Measurements from ENCODE around the gene OR6B3. TPM values are rescaled to one million over a fixed set of nuclear protein-coding genes. Genes with fewer than 3 reads are reported as not detected.
A peak's percentile ranks its signal among the peaks of the same experiment; 100 is the strongest.
"Not testable (repeated sequence)": the region's sequence is repeated elsewhere in the genome, so short reads cannot be mapped to it uniquely, and the experiment has no call there.

OR6B3 gene
- total and polyA plus RNA-seq, 2 donors: not detected

DNA sequence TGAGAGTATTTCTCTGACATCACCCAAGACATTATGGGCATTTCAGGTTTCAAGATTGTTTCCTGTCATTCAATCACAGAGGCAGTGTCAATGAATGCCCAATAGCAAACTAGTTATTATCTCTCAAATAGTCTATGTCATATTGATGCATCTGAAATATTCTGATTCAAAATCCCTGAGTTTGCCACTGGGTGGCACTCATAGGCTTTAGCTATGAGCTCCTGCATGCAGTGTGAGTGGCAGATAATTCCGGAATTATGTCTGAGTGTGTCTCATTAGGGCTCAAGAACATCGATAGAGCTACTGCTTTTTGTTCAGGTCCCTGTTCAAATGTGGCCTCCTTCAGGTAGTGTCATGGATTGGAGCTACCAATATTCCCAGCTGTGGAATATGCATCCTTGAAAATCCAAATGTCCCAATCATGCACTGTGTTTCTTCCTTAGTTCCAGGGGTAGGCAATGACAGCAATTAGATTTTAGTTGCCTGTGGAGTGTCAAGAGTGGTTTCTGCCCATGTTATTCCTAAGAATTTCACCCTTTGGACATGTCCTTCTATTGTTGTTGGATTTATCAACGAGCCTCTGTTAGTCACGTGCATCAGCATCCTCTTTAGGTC, 7.8 kb upstream of the OR6B3 start:
- 44% methylated on average over 4 of the region's 4 CpGs for WGBS
- Histone ChIP-seq H3K27ac (ENCODE audit: low read depth) (no peak overlapping the region), H3K36me3 (ENCODE audit: insufficient read depth) (no peaks in the 10 kb centered on the region), H3K4me3 (ENCODE audit: low read depth, low read length) (no peak overlapping the region), H3K4me1 (ENCODE audit: insufficient read depth) (no peaks in the 10 kb centered on the region)
- DNase-seq (ENCODE audit: extremely low spot score): peak; percentile 6

DNA sequence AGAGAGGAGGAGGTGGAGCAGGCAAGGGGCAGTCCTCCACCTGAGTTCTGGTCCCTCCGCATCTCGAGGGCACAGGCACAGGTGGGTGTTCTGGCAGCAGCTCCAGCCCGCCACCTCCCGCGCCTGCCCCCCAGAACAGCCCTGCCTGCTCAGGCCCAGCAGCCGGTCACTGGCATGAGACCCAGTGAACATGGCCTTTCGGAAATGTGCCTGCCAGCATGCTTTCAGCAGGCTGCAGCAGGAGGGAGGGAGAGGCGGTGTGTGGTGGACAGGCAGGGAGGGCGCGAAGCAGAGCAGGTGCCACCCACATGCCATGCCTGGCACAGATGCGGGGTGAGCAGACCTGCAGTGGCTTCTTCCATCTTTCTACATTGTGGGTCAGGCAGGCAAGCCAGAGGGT, 3.4 kb upstream of the OR6B3 start:
- 82% methylated on average over 11 of the region's 11 CpGs for WGBS
- Histone ChIP-seq H3K4me1 (ENCODE audit: insufficient read depth) (no peaks in the 10 kb centered on the region), H3K4me3 (ENCODE audit: low read depth, low read length) (no peak overlapping the region), H3K36me3 (ENCODE audit: insufficient read depth) (no peaks in the 10 kb centered on the region), H3K27ac (ENCODE audit: low read depth) (no peak overlapping the region)
- no peak for DNase-seq (ENCODE audit: extremely low spot score)

DNA sequence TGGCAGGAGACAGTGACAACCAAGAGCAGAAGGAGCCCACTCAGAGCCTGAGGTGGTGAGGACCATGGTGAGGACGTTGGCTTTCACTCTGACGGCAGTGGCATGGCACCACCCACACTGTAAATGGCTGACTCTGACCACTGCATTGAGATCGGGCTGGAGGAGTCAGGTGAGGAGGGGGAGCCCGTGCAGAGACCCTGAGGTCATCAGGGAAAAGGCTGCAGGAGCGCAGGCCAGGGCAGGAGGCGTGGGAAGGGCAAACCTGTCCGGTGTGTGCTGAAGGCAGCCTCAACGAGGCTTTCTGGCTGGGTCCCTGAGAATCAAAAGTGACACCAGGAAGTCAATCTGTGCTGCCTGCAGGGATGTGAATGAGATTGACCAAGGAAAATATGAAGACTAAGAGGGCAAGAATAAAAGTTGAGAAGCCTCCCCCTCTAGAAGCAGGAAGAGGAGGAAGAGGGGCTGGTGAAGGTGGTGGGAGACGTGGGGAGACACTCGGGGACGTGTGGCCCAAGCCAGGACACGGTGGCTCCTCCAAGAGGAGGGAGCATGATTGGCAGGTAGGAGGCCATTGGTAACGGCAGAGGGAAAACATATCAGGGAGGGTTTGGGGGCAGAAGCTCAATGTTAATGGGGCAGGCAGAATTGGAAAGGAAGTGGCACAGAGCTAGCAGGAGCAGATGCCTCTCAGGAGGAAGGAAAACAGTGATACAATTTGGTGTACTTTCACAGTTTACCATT, 2.0 kb upstream of the OR6B3 start:
- H3K4me3 ChIP-seq (ENCODE audit: low read depth, low read length): no peak overlapping the region
- no peak overlapping the region for H3K27ac ChIP-seq (ENCODE audit: low read depth)
- WGBS: 46% methylated on average over 13 of the region's 13 CpGs
- H3K4me1 ChIP-seq (ENCODE audit: insufficient read depth): no peaks in the 10 kb centered on the region
- DNase-seq (ENCODE audit: extremely low spot score): no peak
- H3K36me3 ChIP-seq (ENCODE audit: insufficient read depth): no peaks in the 10 kb centered on the region

DNA sequence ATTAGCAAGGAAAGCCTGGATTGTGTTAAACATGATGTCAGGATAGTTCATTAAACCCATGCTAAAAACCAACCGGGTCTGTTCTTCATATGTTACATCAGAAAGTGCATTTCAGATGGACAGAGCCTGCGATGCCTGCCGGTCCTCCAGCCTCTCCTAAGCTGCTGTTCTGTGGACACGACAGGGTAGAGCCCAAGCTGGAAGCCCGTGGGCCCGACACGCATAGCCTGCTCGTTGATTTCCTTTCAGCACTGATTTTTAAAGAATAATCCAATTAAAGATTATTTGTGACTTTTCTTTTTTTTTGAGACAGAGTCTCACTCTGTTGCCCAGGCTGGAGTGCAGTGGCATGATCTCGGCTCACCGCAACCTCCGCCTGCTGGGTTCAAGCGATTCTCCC, 797 bp downstream of the OR6B3 start:
- H3K4me1 ChIP-seq (ENCODE audit: insufficient read depth): no peaks in the 10 kb centered on the region
- no peak for DNase-seq (ENCODE audit: extremely low spot score)
- H3K27ac ChIP-seq (ENCODE audit: low read depth): no peak overlapping the region
- 75% methylated on average over 12 of the region's 12 CpGs for WGBS
- H3K4me3 ChIP-seq (ENCODE audit: low read depth, low read length): no peak overlapping the region
- no peaks in the 10 kb centered on the region for H3K36me3 ChIP-seq (ENCODE audit: insufficient read depth)

DNA sequence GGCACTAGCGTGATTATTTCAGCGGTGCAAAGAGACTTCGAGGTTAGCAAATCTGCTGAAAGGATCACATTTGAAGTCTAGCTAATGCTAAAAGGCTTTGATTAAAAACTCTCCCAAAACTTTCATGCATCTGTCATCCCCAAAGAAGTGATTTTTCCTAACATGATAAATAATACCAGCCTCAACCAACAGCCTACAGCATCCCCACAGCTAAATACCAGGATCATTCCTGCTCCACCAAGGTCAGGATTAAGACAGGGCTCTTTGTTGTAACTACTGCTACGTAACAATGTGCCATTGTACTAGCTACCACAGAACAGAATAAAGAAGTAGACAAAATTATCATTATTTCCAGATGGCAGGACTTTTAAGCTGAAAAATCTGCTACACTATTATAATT, 1.6 kb downstream of the OR6B3 start:
- WGBS: 71% methylated on average over 4 of the region's 4 CpGs
- Histone ChIP-seq H3K4me1 (ENCODE audit: insufficient read depth) (no peaks in the 10 kb centered on the region), H3K27ac (ENCODE audit: low read depth) (no peak overlapping the region), H3K4me3 (ENCODE audit: low read depth, low read length) (no peak overlapping the region), H3K36me3 (ENCODE audit: insufficient read depth) (no peaks in the 10 kb centered on the region)
- DNase-seq (ENCODE audit: extremely low spot score): no peak

DNA sequence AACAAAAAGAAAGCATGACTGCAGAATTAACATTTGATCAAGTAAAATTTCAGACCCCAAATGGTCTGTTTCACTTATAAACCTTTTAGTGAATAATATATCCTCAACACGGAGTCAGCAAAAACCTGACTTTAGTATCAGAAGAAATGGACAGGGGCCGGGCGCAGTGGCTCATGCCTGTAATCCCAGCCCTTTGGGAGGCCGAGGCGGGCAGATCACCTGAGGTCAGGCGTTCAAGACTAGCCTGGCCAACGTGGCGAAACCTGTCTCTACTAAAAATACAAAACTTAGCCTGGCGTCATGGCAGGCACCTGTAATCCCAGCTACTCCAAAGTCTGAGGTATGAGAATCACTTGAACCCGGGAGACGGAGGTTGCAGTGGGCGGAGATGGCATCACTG, 3.0 kb downstream of the OR6B3 start:
- DNase-seq (ENCODE audit: extremely low spot score): no peak
- Histone ChIP-seq H3K36me3 (ENCODE audit: insufficient read depth) (no peaks in the 10 kb centered on the region), H3K4me3 (ENCODE audit: low read depth, low read length) (no peak overlapping the region), H3K4me1 (ENCODE audit: insufficient read depth) (no peaks in the 10 kb centered on the region), H3K27ac (ENCODE audit: low read depth) (no peak overlapping the region)
- 70% methylated on average over 12 of the region's 12 CpGs for WGBS

DNA sequence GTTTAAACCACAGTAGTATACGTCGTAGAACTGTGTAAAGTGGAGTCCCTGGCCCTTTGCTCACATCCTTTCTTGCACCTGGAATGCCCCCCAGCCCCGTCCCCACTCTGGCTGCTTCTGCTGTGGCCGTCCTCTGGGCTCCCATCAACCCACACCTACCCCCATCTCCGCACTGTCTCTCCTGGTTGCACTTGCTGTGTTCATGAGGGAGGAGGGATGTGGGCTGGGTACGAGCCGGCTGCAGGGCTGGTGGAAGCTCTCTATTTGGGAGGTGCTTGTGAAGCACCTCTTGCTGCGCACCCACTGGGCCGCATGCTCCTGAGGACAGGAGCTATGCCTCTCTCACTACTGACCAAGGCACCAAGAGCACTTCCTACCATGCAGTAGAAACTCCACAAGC, 5.1 kb downstream of the OR6B3 start:
- H3K36me3 ChIP-seq (ENCODE audit: insufficient read depth): no peaks in the 10 kb centered on the region

DNA sequence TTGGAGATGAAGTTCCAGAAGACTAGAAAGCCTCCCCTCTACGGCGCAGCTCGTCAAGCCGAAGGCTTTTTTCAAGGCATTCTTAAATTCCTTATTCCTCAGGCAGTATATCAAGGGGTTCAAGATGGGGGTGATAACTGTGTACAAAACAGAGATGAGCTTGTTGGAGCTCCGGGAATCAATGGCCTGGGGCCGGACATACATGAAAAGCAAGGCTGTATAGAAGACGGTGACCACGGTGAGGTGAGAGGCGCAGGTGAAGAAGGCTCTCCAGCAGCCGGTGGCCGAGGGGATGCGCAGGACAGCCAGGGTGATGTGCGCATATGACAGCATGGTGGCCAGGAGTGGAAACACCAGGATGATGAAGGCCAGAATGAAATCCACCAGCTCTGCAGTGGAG, 8.2 kb downstream of the OR6B3 start:
- no peak for DNase-seq (ENCODE audit: extremely low spot score)
- 93% methylated on average over 13 of the region's 13 CpGs for WGBS
- Histone ChIP-seq H3K4me1 (ENCODE audit: insufficient read depth) (no peaks in the 10 kb centered on the region), H3K4me3 (ENCODE audit: low read depth, low read length) (no peak overlapping the region), H3K36me3 (ENCODE audit: insufficient read depth) (no peaks in the 10 kb centered on the region), H3K27ac (ENCODE audit: low read depth) (no peak overlapping the region)

More for the DNA sequence above, 5.1 kb downstream of the OR6B3 start:
- Histone ChIP-seq H3K4me1 (ENCODE audit: insufficient read depth) (no peaks in the 10 kb centered on the region), H3K27ac (ENCODE audit: low read depth) (no peak overlapping the region), H3K4me3 (ENCODE audit: low read depth, low read length) (no peak overlapping the region)
- DNase-seq (ENCODE audit: extremely low spot score): no peak
- 67% methylated on average over 9 of the region's 9 CpGs for WGBS

DNA sequence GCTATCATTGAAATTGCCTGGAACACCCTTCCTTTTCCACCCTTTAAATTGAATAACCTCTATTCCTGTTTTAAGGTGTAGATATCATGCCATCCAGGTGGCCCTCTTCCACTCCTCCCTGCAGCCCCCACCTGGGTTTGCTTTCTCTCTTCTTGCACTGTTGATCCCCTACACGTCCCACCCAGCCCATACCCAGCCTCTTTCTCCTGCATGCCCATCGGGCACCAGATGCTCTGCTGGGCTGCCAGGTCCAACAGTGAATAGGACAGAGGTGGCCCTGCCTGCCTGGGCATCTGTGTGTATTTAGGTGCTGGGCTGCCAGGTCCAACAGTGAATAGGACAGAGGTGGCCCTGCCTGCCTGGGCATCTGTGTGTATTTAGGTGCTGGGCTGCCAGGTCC, 9.2 kb downstream of the OR6B3 start:
- not testable (repeated sequence) for H3K36me3 ChIP-seq (ENCODE audit: insufficient read depth); DNase-seq (ENCODE audit: extremely low spot score); H3K4me1 ChIP-seq (ENCODE audit: insufficient read depth); H3K4me3 ChIP-seq (ENCODE audit: low read depth, low read length); H3K27ac ChIP-seq (ENCODE audit: low read depth)
- 77% methylated on average over 2 of the region's 2 CpGs for WGBS

DNA sequence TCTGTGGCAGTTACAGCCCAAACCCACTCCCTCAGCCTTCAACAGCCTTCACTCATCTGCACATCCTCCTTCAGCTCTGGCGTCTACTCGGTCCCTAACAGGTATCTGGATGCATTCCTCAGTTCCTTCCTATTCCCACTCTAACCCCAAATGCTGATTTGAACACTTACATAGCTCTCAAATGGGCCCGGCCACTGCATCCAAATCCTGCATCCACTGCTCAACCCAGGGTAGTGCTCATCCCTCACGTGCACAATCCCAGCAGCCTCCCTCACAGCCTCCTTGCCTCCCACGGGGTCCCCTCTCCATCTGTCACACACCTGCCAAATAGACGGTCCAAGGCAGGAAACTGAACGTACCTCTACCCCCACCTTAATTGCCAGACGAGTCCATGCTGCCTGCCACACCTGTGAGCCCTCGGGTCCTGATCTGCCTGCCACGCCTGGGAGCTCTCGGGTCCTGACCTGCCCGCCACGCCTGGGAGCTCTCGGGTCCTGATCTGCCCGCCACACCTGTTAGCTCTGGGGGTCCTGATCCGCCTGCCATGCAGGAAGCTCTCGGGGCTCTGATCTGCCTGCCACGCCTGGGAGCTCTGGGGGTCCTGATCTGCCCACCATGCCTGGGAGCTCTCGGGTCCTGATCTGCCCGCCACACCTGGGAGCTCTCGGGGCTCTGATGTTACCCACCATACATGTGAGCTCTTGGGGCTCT, 9.9 kb downstream of the OR6B3 start:
- 82% methylated on average over 21 of the region's 21 CpGs for WGBS
- H3K36me3 ChIP-seq (ENCODE audit: insufficient read depth): no peaks in the 10 kb centered on the region
- no peak overlapping the region for H3K27ac ChIP-seq (ENCODE audit: low read depth)
- H3K4me1 ChIP-seq (ENCODE audit: insufficient read depth): no peaks in the 10 kb centered on the region
- no peak for DNase-seq (ENCODE audit: extremely low spot score)
- no peak overlapping the region for H3K4me3 ChIP-seq (ENCODE audit: low read depth, low read length)

DNA sequence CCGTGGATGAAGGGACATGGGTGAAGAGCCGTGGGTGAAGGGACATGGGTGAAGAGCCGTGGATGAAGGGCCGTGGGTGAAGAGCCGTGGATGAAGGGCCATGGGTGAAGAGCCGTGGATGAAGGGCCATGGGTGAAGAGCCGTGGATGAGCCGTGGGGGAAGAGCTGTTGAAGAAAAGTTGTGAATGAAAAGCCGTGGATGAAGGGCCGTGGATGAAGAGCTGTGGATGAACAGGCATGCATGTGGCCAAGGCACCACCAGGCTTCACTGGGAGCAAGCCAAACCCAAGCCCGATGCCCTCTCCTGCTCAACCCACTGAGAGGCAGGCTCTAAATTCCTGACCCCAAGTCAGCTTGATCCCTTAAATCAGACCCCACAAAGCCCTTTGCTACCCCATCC, 10.6 kb downstream of the OR6B3 start:
- WGBS: 77% methylated on average over 11 of the region's 11 CpGs
- H3K4me3 ChIP-seq (ENCODE audit: low read depth, low read length): no peak overlapping the region
- DNase-seq (ENCODE audit: extremely low spot score): no peak
- H3K36me3 ChIP-seq (ENCODE audit: insufficient read depth): no peaks in the 10 kb centered on the region
- H3K27ac ChIP-seq (ENCODE audit: low read depth): no peak overlapping the region
- no peaks in the 10 kb centered on the region for H3K4me1 ChIP-seq (ENCODE audit: insufficient read depth)

DNA sequence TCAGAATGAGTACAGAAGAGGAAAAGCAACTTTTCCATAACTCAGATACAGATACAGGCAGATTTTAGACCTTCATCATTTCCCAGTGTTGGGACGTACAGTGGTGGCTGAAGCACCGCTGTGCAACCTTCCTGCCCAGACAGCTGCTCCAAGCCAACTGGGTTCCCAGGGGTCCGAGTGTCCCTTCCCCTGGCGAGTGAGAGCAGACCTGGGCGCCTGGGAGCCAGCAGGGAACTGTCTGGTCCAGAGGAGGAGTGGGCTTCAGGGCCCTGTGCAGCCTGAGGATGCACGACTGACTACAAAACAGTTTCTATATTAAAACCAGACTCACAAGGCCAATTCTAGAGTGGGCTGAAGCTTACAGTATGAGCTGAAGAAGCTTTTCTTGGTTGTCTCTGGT, 12.0 kb downstream of the OR6B3 start:
- 80% methylated on average over 6 of the region's 6 CpGs for WGBS
- Histone ChIP-seq H3K27ac (ENCODE audit: low read depth) (no peak overlapping the region), H3K4me3 (ENCODE audit: low read depth, low read length) (no peak overlapping the region), H3K36me3 (ENCODE audit: insufficient read depth) (no peaks in the 10 kb centered on the region), H3K4me1 (ENCODE audit: insufficient read depth) (no peaks in the 10 kb centered on the region)
- no peak for DNase-seq (ENCODE audit: extremely low spot score)

DNA sequence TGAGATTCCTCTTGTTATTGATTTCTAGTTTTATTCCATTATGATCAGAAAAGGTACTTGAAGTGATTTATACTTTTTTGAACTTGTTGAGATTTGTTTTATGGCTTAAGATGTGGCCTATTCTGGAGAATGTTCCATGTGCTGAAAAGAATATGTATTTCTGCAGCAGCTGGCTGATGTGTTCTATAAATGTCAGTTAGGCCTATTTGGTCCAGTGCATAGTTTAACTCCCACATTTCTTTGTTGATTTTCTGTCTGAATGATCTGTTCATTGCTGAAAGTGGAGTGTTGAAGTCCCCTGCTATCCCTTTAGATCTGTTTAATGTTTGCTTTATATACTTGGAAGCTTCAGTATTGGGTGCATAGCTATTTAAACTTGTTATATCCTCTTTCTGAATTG, 16.0 kb downstream of the OR6B3 start:
- H3K36me3 ChIP-seq (ENCODE audit: insufficient read depth): no peaks in the 10 kb centered on the region
- no peaks in the 10 kb centered on the region for H3K4me1 ChIP-seq (ENCODE audit: insufficient read depth)
- DNase-seq (ENCODE audit: extremely low spot score): peak; percentile 37
- H3K4me3 ChIP-seq (ENCODE audit: low read depth, low read length): no peak overlapping the region
- no peak overlapping the region for H3K27ac ChIP-seq (ENCODE audit: low read depth)

DNA sequence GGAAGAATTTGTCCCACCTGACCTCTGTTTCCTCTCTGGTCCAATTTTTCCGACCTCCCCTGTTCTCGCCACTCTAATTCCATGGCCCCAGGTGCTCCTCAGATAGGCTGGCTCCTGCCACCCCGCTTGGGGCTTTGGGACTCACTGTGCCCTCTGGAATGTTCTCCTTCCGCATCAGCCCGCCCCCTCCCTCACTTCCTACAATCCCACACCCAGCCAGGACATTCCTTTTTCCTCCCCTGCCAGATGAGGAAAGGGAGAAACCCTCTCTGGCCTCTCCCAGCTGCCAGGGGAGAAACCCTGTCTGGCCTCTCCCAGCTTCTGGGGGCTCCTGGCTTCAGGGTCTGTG, 20.0 kb downstream of the OR6B3 start:
- DNase-seq (ENCODE audit: extremely low spot score): no peak
- H3K4me1 ChIP-seq (ENCODE audit: insufficient read depth): no peaks in the 10 kb centered on the region
- no peaks in the 10 kb centered on the region for H3K36me3 ChIP-seq (ENCODE audit: insufficient read depth)
- H3K4me3 ChIP-seq (ENCODE audit: low read depth, low read length): no peak overlapping the region
- H3K27ac ChIP-seq (ENCODE audit: low read depth): no peak overlapping the region
- WGBS: 53% methylated on average over 5 of the region's 5 CpGs
